ENCODE data around the gene GSTO2. TPM values are rescaled to one million over a fixed set of nuclear protein-coding genes. Genes with fewer than 3 reads are reported as not detected.
A peak's percentile ranks its signal among the peaks of the same experiment; 100 is the strongest.

Gene GSTO2
- total RNA-seq, 2 experiments from 2014 or later: 1.6 TPM

DNA sequence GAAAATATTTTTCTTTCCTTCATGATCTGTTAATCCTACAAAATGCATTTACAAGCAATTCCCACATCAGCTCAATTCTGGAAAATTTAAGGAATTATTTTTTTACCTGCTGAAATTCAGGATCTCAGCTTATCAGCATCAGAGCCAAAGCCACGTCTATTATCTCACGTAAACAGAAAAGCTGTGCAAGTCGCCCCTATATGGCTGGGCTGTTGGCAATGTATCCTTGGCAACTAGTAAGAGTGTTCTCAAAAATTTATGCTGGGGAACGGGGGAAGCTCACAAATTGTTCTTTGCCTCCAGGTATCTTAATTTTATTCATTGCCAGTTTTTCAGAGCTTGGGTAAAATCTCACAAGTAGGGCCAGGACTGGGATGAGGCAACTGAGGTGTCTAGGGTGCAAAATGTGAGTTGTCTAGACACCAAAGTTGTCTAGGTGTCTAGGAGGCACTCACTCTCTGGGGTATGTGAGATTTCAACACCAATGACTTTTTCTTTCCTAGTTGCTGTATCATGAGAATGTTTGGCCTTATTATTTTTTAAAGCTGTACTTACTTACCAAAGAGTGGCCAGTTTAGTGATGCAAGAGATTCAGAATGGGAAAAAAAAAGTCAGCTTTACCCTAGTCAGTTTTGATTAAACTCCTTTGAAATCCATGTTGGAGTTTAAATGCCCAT, 5.1 kb downstream of the GSTO2 start:
- no peaks in the 10 kb centered on the region for H3K9me3 ChIP-seq (ENCODE audit: low read length)
- intact Hi-C loops (cut with micrococcal nuclease; ENCODE audit: unreplicated experiment): no loop called here
- CTCF ChIA-PET (ENCODE audit: unreplicated experiment): interaction anchor here (0.6 to 1.5 kb wide), 7 partner anchors 15 to 504 kb away, joined by 3 to 5 read pairs (median 4); partner anchors contain the start of gene CFAP58
- no peaks in the 10 kb centered on the region for H3K36me3 ChIP-seq (ENCODE audit: insufficient read depth, low read length)
- H3K9me2 ChIP-seq (ENCODE audit: insufficient read depth, low read length): no peaks in the 10 kb centered on the region
- POLR2A ChIA-PET: interaction anchor here (0.7 to 2.3 kb wide), 7 partner anchors 9 to 153 kb away, joined by 3 to 8 read pairs (median 4); no protein-coding TSS in a partner anchor
- BruUV-seq (replicated peaks): no TSS peak
- peaks cover 6% of the 10 kb centered on the region for H3K4me1 ChIP-seq (ENCODE audit: insufficient read depth, low read length, poor library complexity, severe bottlenecking)
- no peaks in the 10 kb centered on the region for H4K20me1 ChIP-seq (ENCODE audit: insufficient read depth, low read length)
- no peak overlapping the region for H3K4me3 ChIP-seq (ENCODE audit: low read depth, low read length, poor library complexity, severe bottlenecking)
- H2AFZ ChIP-seq (ENCODE audit: low read length): peak overlapping the region; percentile 23; the same call in 1 of the 2 replicates
- no peak for TF ChIP-seq EZH2phosphoT487 (IDR thresholded peaks at IDR 0.05; ENCODE audit: borderline replicate concordance, low read depth, low read length)
- no peak for DNase-seq (ENCODE audit: low spot score)
- H3K79me2 ChIP-seq (ENCODE audit: insufficient read depth, low read depth, low read length): no peaks in the 10 kb centered on the region
- 0 out of 2 replicates have a peak overlapping the region, but pooled peaks have one; percentile 26 for H3K4me2 ChIP-seq (ENCODE audit: low read length)
- no peak overlapping the region for H3K27ac ChIP-seq (ENCODE audit: low read depth, low read length, poor library complexity, severe bottlenecking)

DNA sequence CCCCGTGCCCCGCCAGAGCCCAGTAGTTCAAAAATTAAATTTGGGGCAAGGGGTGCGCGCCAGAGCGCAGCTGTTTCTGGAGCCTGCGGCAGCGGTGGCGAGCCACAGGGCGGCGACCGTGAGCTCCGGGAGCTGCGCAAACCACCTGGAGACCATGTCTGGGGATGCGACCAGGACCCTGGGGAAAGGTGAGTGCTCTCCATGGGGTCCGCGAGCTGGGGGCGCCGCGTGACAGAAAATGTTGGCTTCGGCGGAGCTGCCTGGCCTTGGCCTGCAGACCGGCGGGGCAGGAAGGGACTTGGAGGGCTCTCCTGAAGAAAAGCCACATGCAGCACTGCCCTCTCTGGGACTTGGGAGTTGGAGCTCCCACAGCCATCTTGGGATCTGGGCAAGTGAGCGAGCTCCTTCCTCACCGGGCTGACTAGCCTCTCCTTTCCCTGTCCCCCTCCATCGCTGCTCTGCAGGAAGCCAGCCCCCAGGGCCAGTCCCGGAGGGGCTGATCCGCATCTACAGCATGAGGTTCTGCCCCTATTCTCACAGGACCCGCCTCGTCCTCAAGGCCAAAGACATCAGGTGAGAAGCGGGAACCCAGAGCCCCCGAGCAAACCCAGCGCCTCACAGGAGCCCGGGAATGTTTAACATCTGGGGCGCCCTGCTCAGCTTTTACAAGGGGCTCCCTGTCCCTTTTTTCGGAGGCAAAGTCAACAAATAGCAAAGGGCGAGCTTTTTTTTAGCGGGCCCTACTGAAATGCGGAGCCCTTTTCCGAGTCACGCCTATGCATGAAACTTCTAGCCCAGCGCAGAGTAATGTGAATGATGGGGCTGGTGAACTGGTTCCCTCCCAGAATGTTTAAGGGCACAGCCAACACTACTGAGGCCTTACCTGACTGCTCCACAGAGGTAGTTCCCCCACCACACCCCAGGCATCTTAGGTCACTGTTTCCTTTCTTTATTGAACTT, 6.1 kb downstream of the GSTO2 start:
- H3K4me3 ChIP-seq (ENCODE audit: low read depth, low read length, poor library complexity, severe bottlenecking): peak overlapping the region; percentile 42
- H4K20me1 ChIP-seq (ENCODE audit: insufficient read depth, low read length): no peaks in the 10 kb centered on the region
- H2AFZ ChIP-seq (ENCODE audit: low read length): peak overlapping the region; percentile 23; the same call in 1 of the 2 replicates
- DNase-seq (ENCODE audit: low spot score): peak; percentile 55
- no peaks in the 10 kb centered on the region for H3K36me3 ChIP-seq (ENCODE audit: insufficient read depth, low read length)
- no peaks in the 10 kb centered on the region for H3K4me1 ChIP-seq (ENCODE audit: insufficient read depth, low read length, poor library complexity, severe bottlenecking)
- H3K9me3 ChIP-seq (ENCODE audit: low read length): no peaks in the 10 kb centered on the region
- H3K79me2 ChIP-seq (ENCODE audit: insufficient read depth, low read depth, low read length): no peaks in the 10 kb centered on the region
- ChIA-PET CTCF (ENCODE audit: unreplicated experiment) (interaction anchor here (1.1 to 1.4 kb wide), 5 partner anchors 14 to 79 kb away, joined by 3 to 5 read pairs (median 3); partner anchors contain the start of gene CFAP58), POLR2A (interaction anchor here (0.7 to 2.3 kb wide), 7 partner anchors 8 to 154 kb away, joined by 3 to 8 read pairs (median 3); no protein-coding TSS in a partner anchor)
- intact Hi-C loops (cut with micrococcal nuclease; ENCODE audit: unreplicated experiment): no loop called here
- H3K4me2 ChIP-seq (ENCODE audit: low read length): peak overlapping the region; percentile 26
- TF ChIP-seq, protein P1, sequence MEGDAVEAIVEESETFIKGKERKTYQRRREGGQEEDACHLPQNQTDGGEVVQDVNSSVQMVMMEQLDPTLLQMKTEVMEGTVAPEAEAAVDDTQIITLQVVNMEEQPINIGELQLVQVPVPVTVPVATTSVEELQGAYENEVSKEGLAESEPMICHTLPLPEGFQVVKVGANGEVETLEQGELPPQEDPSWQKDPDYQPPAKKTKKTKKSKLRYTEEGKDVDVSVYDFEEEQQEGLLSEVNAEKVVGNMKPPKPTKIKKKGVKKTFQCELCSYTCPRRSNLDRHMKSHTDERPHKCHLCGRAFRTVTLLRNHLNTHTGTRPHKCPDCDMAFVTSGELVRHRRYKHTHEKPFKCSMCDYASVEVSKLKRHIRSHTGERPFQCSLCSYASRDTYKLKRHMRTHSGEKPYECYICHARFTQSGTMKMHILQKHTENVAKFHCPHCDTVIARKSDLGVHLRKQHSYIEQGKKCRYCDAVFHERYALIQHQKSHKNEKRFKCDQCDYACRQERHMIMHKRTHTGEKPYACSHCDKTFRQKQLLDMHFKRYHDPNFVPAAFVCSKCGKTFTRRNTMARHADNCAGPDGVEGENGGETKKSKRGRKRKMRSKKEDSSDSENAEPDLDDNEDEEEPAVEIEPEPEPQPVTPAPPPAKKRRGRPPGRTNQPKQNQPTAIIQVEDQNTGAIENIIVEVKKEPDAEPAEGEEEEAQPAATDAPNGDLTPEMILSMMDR (conservative IDR thresholded peaks at IDR 0.05; ENCODE audit: low read length): peak; percentile 81
- TF ChIP-seq EZH2phosphoT487 (IDR thresholded peaks at IDR 0.05; ENCODE audit: borderline replicate concordance, low read depth, low read length): no peak
- no TSS peak for BruUV-seq (replicated peaks)
- no peaks in the 10 kb centered on the region for H3K9me2 ChIP-seq (ENCODE audit: insufficient read depth, low read length)
- no peak overlapping the region for H3K27ac ChIP-seq (ENCODE audit: low read depth, low read length, poor library complexity, severe bottlenecking)

DNA sequence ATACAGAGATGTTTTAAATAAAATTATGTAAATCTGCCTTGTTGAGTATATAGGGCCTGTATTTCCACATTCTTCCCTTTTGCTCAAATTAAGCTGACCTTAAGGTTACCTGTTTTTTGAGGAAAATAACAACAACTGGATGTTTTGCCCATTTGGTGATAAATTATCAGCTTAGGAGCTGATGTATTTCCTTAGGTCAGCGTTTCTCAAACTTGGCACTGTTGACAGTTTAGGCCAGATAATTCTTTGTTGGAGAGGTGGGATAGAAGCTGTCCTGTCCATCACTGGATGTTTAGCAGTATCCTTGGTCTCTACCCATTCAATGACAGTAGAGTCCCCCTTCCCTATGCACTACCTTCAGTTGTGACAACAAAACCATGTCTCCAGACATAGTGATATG, 7.2 kb downstream of the GSTO2 start:
- Histone ChIP-seq H2AFZ (ENCODE audit: low read length) (no peak overlapping the region), H4K20me1 (ENCODE audit: insufficient read depth, low read length) (no peaks in the 10 kb centered on the region), H3K79me2 (ENCODE audit: insufficient read depth, low read depth, low read length) (no peaks in the 10 kb centered on the region), H3K36me3 (ENCODE audit: insufficient read depth, low read length) (no peaks in the 10 kb centered on the region), H3K4me3 (ENCODE audit: low read depth, low read length, poor library complexity, severe bottlenecking) (no peak overlapping the region), H3K27ac (ENCODE audit: low read depth, low read length, poor library complexity, severe bottlenecking) (no peak overlapping the region), H3K9me3 (ENCODE audit: low read length) (no peaks in the 10 kb centered on the region), H3K4me2 (ENCODE audit: low read length) (no peak overlapping the region), H3K4me1 (ENCODE audit: insufficient read depth, low read length, poor library complexity, severe bottlenecking) (no peaks in the 10 kb centered on the region), H3K9me2 (ENCODE audit: insufficient read depth, low read length) (no peaks in the 10 kb centered on the region)
- BruUV-seq (replicated peaks): no TSS peak
- POLR2A ChIA-PET: interaction anchor here (1.2 kb wide), 1 partner anchor 11 kb away, joined by 5 read pairs; no protein-coding TSS in a partner anchor
- CTCF ChIA-PET (ENCODE audit: unreplicated experiment): no interaction called here
- intact Hi-C loops (cut with micrococcal nuclease; ENCODE audit: unreplicated experiment): no loop called here
- TF ChIP-seq, protein P1 (conservative IDR thresholded peaks at IDR 0.05; ENCODE audit: low read length): no peak
- TF ChIP-seq EZH2phosphoT487 (IDR thresholded peaks at IDR 0.05; ENCODE audit: borderline replicate concordance, low read depth, low read length): no peak
- DNase-seq (ENCODE audit: low spot score): no peak
